ENCODE measurements around the gene KCNN2. TPM values are rescaled to one million over a fixed set of nuclear protein-coding genes. Genes with fewer than 3 reads are reported as not detected.

The KCNN2 gene
- total RNA-seq, 1 donor from 2014 or later: not detected

DNA sequence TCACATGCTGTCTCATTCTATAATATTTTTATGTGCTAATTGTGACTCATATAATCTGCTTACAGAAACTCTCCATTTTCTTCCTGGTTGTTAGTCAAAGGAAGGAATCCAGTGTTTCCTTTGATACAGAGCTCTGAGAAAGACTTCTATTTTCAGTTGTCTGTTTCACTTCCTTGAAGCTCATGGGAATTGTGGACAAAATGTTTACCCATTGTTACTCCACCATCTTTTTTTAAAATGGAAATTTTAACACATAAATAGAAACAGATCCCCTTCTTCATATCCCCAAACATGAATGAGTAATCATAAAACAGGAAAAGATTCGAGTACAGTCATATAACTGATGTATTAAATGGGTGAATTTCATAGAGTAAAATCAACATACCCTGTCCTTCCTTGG, 42.0 kb upstream of the KCNN2 start:
- Histone ChIP-seq H3K36me3 (ENCODE audit: control insufficient read depth, insufficient read depth, low read length) (no peaks in the 10 kb centered on the region), H3K27me3 (ENCODE audit: control insufficient read depth, insufficient read depth, low read length) (no peaks in the 10 kb centered on the region), H3K4me3 (ENCODE audit: low read depth, low read length) (no peak overlapping the region)
- TF ChIP-seq, protein P1, sequence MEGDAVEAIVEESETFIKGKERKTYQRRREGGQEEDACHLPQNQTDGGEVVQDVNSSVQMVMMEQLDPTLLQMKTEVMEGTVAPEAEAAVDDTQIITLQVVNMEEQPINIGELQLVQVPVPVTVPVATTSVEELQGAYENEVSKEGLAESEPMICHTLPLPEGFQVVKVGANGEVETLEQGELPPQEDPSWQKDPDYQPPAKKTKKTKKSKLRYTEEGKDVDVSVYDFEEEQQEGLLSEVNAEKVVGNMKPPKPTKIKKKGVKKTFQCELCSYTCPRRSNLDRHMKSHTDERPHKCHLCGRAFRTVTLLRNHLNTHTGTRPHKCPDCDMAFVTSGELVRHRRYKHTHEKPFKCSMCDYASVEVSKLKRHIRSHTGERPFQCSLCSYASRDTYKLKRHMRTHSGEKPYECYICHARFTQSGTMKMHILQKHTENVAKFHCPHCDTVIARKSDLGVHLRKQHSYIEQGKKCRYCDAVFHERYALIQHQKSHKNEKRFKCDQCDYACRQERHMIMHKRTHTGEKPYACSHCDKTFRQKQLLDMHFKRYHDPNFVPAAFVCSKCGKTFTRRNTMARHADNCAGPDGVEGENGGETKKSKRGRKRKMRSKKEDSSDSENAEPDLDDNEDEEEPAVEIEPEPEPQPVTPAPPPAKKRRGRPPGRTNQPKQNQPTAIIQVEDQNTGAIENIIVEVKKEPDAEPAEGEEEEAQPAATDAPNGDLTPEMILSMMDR (IDR thresholded peaks at IDR 0.05; ENCODE audit: insufficient read depth, low read length, severe bottlenecking): no peak
- FAIRE-seq: no peak
- peak; percentile 25 for DNase-seq (ENCODE audit: low read depth)

- Histone ChIP-seq H3K36me3 (ENCODE audit: control insufficient read depth, insufficient read depth, low read length) (no peaks in the 10 kb centered on the region), H3K4me3 (ENCODE audit: low read depth, low read length) (no peak overlapping the region), H3K27me3 (ENCODE audit: control insufficient read depth, insufficient read depth, low read length) (no peaks in the 10 kb centered on the region)
- no peak for FAIRE-seq
- TF ChIP-seq, protein P1 (IDR thresholded peaks at IDR 0.05; ENCODE audit: insufficient read depth, low read length, severe bottlenecking): no peak
- DNase-seq (ENCODE audit: low read depth): no peak
These were observed 37.6 kb upstream of the KCNN2 start for GRCh38 chr5:114324282-114324681.

DNA sequence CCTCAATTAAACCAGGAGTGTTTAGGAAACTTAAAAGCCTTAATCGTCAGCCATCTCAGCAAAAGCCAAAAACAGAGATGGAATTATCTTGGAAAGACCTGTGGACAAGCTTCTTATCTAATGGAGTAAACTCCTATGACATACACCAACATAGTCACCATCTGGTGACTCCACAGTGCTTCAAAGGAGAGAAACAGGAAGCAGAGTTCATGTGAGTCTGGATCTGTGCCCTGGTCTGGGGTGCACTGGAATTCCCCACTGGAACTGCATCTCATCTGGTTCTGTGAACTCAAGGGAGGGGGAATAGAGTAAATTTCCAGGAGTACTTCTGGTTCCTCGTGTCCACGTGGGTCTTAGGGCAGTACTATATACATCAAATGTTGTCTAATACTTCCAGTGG, 36.3 kb upstream of the KCNN2 start:
- no peak overlapping the region for H3K4me3 ChIP-seq (ENCODE audit: low read depth, low read length)
- no peaks in the 10 kb centered on the region for H3K27me3 ChIP-seq (ENCODE audit: control insufficient read depth, insufficient read depth, low read length)
- TF ChIP-seq, protein P1 (IDR thresholded peaks at IDR 0.05; ENCODE audit: insufficient read depth, low read length, severe bottlenecking): no peak
- H3K36me3 ChIP-seq (ENCODE audit: control insufficient read depth, insufficient read depth, low read length): no peaks in the 10 kb centered on the region
- no peak for FAIRE-seq
- DNase-seq (ENCODE audit: low read depth): no peak

GRCh38 chr5:114327474-114327873, 34.4 kb upstream of the KCNN2 start:
- no peaks in the 10 kb centered on the region for H3K36me3 ChIP-seq (ENCODE audit: control insufficient read depth, insufficient read depth, low read length)
- DNase-seq (ENCODE audit: low read depth): no peak
- TF ChIP-seq, protein P1 (IDR thresholded peaks at IDR 0.05; ENCODE audit: insufficient read depth, low read length, severe bottlenecking): no peak

GRCh38 chr5:114327987-114328386, 33.9 kb upstream of the KCNN2 start:
- TF ChIP-seq, protein P1 (IDR thresholded peaks at IDR 0.05; ENCODE audit: insufficient read depth, low read length, severe bottlenecking): no peak
- Histone ChIP-seq H3K4me3 (ENCODE audit: low read depth, low read length) (no peak overlapping the region), H3K27me3 (ENCODE audit: control insufficient read depth, insufficient read depth, low read length) (no peaks in the 10 kb centered on the region), H3K36me3 (ENCODE audit: control insufficient read depth, insufficient read depth, low read length) (no peaks in the 10 kb centered on the region)
- FAIRE-seq (no peak), DNase-seq (ENCODE audit: low read depth) (no peak)

More at GRCh38 chr5:114327474-114327873, 34.4 kb upstream of the KCNN2 start:
- Histone ChIP-seq H3K27me3 (ENCODE audit: control insufficient read depth, insufficient read depth, low read length) (no peaks in the 10 kb centered on the region), H3K4me3 (ENCODE audit: low read depth, low read length) (no peak overlapping the region)
- FAIRE-seq: no peak

GRCh38 chr5:114330916-114331531, 30.8 kb upstream of the KCNN2 start:
- DNase-seq (ENCODE audit: low read depth) (no peak), FAIRE-seq (no peak)
- H3K4me3 ChIP-seq (ENCODE audit: low read depth, low read length): no peak overlapping the region
- no peaks in the 10 kb centered on the region for H3K36me3 ChIP-seq (ENCODE audit: control insufficient read depth, insufficient read depth, low read length)
- no peaks in the 10 kb centered on the region for H3K27me3 ChIP-seq (ENCODE audit: control insufficient read depth, insufficient read depth, low read length)
- TF ChIP-seq, protein P1 (IDR thresholded peaks at IDR 0.05; ENCODE audit: insufficient read depth, low read length, severe bottlenecking): no peak
